HUES48 (cell line): ENCODE measurements around the gene MELK.

Source experiments
- H3K27ac ChIP-seq: one replicate; pipeline ENCODE4 v1.7.0; 2013; ENCODE audit warnings: low read depth, low read length, inconsistent platforms
- H3K27me3 ChIP-seq: 2 replicates; pipeline ENCODE4 v1.6.1; 2013; ENCODE audit warnings: mild to moderate bottlenecking, low read length; ENCODE audit not compliant: control insufficient read depth, insufficient read depth
- H3K36me3 ChIP-seq: 2 replicates; pipeline ENCODE4 v1.6.1; 2013; ENCODE audit warnings: low read length; ENCODE audit not compliant: control insufficient read depth, insufficient read depth
- H3K4me1 ChIP-seq: 2 replicates; pipeline ENCODE4 v1.6.1; 2013; ENCODE audit warnings: mild to moderate bottlenecking, low read length; ENCODE audit not compliant: control insufficient read depth, insufficient read depth
- H3K4me3 ChIP-seq: 2 replicates; pipeline ENCODE4 v1.5.1; 2013; ENCODE audit warnings: mild to moderate bottlenecking, low read depth, low read length
- H3K9ac ChIP-seq: 2 replicates; pipeline ENCODE4 v1.6.1; 2013; ENCODE audit warnings: mild to moderate bottlenecking, low read depth, low read length, moderate library complexity
- H3K9me3 ChIP-seq: 2 replicates; pipeline ENCODE4 v1.6.1; 2013; ENCODE audit warnings: low read length; ENCODE audit not compliant: control insufficient read depth, insufficient read depth

Gene MELK

DNA sequence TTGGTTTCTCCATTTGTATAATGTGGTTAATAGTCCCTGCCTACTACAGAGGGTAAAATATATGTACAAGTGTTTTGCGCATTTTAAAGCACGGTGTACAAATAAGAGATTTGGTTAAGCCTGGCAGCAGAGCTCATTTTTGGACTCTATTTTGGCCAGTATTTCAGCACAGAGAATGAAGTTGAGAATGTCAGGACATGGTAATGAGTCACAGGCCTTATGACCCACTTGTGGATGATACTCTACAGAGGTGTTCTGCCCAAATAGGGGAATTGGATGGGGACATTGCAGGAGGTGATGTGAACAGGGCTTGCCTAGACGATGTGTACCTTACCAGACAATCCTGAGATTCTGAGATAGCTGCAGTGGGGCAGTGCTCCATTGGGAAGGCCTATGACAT, 50.6 kb downstream of the MELK start:
- no peaks in the 10 kb centered on the region for H3K4me1 ChIP-seq
- H3K4me3 ChIP-seq, result no peak overlapping the region
- no peaks in the 10 kb centered on the region for H3K9me3 ChIP-seq
- H3K9ac ChIP-seq, result no peak overlapping the region
- no peaks in the 10 kb centered on the region for H3K27me3 ChIP-seq
- no peak overlapping the region for H3K27ac ChIP-seq
- peaks cover 16% of the 10 kb centered on the region; the same call in 1 of the 2 replicates for H3K36me3 ChIP-seq

DNA sequence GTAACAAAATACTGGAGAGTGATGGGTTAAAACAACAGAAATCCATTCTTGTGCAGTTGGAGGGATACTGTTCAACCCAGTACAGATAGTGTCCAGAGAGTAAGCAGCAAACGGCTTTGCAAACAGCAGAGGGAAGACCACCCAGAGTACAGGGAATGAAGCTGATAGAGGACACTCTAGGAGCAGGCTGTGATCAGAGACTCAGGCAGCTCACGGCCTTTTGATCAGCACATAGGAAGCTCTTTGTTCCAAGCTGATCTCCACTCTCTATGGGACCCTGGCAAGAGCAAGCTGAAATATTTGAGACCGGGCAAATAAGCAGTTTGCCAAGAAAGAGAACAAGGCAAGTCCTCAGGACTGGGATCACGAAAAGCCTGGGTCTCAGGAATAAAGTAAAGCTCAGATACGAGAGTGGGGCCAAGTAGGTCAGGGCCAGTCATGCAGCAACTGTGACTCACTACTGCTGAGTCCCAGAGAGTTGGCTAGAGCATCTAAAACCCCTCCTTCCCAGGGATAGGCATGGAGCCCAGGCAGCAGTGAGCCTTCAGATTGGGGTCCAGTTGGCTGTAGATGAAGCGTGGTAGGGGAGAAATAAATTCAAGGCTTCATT, 52.4 kb downstream of the MELK start:
- H3K36me3 ChIP-seq, result peaks cover 19% of the 10 kb centered on the region
- H3K9ac ChIP-seq, result no peak overlapping the region
- H3K9me3 ChIP-seq, result no peaks in the 10 kb centered on the region
- no peak overlapping the region for H3K27ac ChIP-seq
- H3K4me1 ChIP-seq, result no peaks in the 10 kb centered on the region
- H3K4me3 ChIP-seq, result no peak overlapping the region
- no peaks in the 10 kb centered on the region for H3K27me3 ChIP-seq

DNA sequence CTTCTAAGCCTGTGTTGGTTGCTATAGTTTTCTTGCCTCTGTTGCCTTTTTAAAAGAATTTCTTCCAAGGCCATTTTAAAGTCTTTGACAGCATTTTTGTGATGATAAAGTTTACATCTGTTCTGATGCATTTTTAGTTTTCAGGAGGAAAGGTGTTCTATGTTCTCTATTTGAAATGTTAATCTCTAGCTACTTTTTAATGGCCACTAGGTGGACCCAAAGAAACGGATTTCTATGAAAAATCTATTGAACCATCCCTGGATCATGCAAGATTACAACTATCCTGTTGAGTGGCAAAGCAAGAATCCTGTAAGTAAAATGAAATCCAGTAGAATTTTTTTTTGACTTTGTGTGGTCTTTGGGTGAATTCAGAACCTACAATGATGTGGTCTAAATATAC, 60.2 kb downstream of the MELK start:
- no peak overlapping the region for H3K27ac ChIP-seq
- peaks cover 60% of the 10 kb centered on the region for H3K36me3 ChIP-seq
- H3K9me3 ChIP-seq, result no peaks in the 10 kb centered on the region
- no peaks in the 10 kb centered on the region for H3K4me1 ChIP-seq
- no peak overlapping the region for H3K4me3 ChIP-seq
- H3K27me3 ChIP-seq, result no peaks in the 10 kb centered on the region
- no peak overlapping the region for H3K9ac ChIP-seq

DNA sequence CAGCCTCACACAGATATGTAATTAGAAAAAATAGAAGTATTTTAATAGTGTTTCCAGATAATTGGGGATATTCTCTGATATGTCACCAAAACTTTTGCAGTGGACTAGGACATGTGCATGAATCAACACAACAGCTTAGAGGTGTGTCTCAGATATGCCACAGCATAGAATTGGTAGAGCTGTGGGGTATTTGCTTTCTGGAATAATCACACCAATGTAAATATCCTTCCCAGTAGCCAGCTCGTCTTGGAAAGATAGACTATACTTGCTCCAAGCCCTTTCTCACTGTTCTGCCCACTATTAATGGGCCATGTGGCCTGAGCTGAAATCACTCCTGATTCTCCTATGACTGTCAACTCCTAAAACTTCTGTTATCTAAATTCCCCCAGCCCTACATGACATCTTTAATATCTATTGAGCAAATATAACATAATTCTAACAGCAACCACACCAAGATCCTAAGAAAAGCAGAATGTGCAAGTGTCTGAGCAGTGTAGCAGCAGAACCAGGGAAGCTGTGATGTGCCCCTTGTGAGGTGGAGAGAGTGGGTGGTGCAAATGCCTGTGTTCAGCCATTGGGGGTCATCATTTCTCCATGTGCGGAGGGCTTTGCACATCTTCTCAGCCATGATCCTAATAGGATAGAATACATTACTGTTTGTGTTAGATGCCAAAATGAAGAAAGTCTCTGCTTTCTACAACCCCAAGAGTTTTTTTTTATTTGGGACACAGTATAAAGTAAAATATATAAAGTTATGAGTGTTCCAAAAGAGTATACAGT, 65.0 kb downstream of the MELK start:
- peaks cover 65% of the 10 kb centered on the region for H3K36me3 ChIP-seq
- H3K4me1 ChIP-seq, result no peaks in the 10 kb centered on the region
- no peak overlapping the region for H3K4me3 ChIP-seq
- H3K9ac ChIP-seq, result no peak overlapping the region
- H3K27me3 ChIP-seq, result no peaks in the 10 kb centered on the region
- no peaks in the 10 kb centered on the region for H3K9me3 ChIP-seq
- H3K27ac ChIP-seq, result no peak overlapping the region

DNA sequence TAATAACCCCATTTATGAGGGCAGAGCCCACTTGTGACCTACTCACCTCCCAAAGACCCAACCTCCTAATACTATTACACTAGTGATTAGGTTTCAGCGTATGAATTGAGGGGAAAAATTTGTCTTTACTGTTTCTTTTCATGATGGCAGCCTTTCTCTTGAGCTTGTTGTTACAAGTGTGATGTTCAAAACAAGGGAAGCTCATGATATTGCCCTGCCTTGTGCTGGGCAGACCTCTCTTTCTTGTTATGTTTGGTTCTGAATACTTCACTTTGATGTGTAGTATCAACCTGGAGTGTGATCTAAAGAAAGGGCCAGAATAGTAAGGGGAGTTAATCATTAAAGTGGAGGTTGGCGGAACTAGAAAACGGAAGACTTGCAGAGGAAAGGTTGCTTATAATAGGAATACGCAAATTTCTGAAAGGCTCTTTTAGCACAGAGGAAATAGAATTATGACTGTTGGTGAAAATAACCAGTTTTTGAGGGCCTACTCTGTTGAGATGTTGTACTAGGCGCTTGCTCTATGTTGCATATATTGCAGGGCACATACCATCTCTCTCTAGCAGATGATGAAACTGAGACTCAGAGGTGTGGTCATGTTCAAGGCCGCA, 68.2 kb downstream of the MELK start:
- Histone ChIP-seq H3K9me3 (no peaks in the 10 kb centered on the region), H3K36me3 (peaks cover 65% of the 10 kb centered on the region), H3K27me3 (no peaks in the 10 kb centered on the region), H3K4me3 (no peak overlapping the region), H3K27ac (no peak overlapping the region), H3K4me1 (no peaks in the 10 kb centered on the region), H3K9ac (no peak overlapping the region)

DNA sequence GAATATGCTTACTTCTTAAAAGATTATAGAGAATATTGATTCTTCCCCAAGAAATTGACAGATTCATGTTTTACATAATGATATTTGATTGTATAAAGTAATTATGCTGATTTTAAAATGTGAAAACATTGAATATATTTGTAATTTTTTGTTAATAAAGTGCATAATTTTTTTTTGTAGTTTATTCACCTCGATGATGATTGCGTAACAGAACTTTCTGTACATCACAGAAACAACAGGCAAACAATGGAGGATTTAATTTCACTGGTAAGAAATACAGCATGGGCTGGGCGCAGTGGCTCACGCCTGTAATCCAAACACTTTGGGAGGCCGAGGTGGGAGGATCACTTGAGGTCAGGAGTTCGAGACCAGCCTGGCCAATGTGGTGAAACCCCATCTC, 70.1 kb downstream of the MELK start:
- Histone ChIP-seq H3K27me3 (no peaks in the 10 kb centered on the region), H3K9me3 (no peaks in the 10 kb centered on the region), H3K27ac (no peak overlapping the region), H3K4me3 (no peak overlapping the region), H3K9ac (no peak overlapping the region), H3K36me3 (peaks cover 74% of the 10 kb centered on the region), H3K4me1 (no peaks in the 10 kb centered on the region)

DNA sequence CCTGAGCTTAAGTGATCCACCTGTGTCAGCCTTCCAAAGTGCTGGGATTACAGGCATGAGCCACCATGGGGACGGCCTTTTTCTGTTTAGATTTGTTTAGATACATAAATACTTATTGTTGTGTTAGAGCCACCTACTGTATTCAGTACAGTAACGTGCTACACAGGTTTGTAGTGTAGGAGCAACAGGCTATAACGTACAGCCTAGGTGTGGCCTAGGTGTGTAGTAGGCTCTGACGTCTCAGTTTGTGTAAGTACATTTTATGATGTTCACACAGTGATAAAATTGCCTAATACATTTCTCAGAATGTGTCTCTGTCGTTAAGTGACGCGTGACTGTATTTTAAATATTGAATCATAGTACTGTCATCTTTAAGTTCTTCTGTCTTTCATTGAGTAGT, 84.1 kb downstream of the MELK start:
- H3K9ac ChIP-seq, result no peak overlapping the region
- H3K4me1 ChIP-seq, result no peaks in the 10 kb centered on the region
- no peaks in the 10 kb centered on the region for H3K27me3 ChIP-seq
- H3K9me3 ChIP-seq, result no peaks in the 10 kb centered on the region
- H3K36me3 ChIP-seq, result peaks cover 68% of the 10 kb centered on the region
- H3K27ac ChIP-seq, result no peak overlapping the region
- H3K4me3 ChIP-seq, result no peak overlapping the region

DNA sequence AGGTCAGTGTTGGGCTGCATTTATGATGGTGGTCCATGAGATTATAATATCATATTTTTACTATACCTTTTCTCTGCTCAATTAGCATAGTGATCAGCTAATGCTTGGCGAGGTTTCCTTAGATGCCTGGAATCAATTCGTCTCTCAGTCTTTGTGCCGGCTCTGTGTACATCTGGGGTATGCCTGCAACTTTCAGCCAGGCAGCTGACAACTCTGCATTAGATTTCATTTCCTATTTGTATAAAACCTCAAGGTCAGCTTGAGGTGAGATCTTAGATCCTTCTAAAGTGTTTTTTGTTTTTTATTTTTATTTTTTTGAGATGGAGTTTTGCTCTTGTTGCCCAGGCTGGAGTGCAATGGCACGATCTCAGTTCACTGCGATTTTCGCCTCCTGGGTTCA, 86.8 kb downstream of the MELK start:
- Histone ChIP-seq H3K4me3 (no peak overlapping the region), H3K4me1 (no peaks in the 10 kb centered on the region), H3K27me3 (no peaks in the 10 kb centered on the region), H3K9me3 (no peaks in the 10 kb centered on the region), H3K27ac (no peak overlapping the region), H3K36me3 (peaks cover 58% of the 10 kb centered on the region), H3K9ac (no peak overlapping the region)

DNA sequence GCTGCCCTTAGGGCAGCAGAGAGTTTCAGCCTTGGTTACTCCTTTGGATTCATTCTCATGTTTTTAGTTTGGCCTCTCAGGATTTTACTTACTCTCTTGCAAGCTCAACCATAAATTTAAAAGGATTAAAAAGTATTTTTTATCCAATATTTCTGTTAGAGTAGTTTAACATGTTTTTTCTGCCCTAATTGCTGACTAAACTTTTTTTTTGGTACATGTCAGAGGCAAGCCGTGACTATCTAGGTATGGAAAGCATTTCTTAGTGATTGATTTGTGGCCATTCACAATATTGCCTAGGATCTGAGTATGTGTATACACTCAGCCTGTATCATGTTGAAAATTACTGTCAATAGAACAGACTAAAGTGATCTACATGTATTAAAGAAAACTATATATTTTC, 92.1 kb downstream of the MELK start:
- H3K9me3 ChIP-seq, result no peaks in the 10 kb centered on the region
- no peaks in the 10 kb centered on the region for H3K4me1 ChIP-seq
- H3K27me3 ChIP-seq, result no peaks in the 10 kb centered on the region
- peaks cover 57% of the 10 kb centered on the region for H3K36me3 ChIP-seq
- H3K27ac ChIP-seq, result no peak overlapping the region
- no peak overlapping the region for H3K4me3 ChIP-seq
- no peak overlapping the region for H3K9ac ChIP-seq

DNA sequence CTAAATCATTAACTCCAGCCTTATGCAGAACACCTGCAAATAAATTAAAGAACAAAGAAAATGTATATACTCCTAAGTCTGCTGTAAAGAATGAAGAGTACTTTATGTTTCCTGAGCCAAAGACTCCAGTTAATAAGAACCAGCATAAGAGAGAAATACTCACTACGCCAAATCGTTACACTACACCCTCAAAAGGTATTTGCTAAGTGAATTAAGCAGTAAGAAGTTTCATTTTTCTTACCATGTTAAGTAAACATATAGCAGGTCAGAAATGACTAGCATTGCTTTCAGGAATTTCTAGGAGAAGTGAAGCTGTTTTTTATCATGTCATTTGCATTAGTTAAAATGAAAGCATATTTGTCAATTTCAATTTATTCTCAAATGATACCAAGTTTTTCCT, 92.7 kb downstream of the MELK start:
- no peak overlapping the region for H3K27ac ChIP-seq
- H3K4me3 ChIP-seq, result no peak overlapping the region
- H3K27me3 ChIP-seq, result no peaks in the 10 kb centered on the region

DNA sequence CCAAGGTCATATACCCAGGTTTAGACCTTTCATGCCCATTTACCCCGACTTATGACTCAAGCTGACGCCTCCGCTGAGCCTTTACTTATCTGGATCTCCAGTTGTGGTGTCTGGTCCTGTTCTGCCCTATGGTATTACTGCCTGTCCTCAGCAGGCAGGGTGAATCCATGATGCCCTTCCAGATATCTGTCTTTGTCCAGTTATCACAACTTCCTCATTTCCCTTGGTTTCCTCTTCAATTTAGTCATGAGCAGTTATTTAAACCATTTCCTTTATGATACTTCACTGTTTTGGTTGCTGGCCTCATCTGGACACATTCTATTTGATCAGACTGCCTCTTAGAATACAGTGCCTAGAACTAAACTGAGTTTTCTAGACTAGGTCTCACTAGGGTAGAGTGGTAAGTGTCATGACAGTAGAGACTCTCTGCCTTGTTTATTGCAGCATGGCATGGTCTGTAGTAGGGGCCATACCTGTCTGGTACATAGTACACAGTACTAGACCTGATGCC, 93.3 kb downstream of the MELK start:
- peaks cover 68% of the 10 kb centered on the region for H3K36me3 ChIP-seq
- H3K9ac ChIP-seq, result no peak overlapping the region
- H3K4me3 ChIP-seq, result no peak overlapping the region
- H3K9me3 ChIP-seq, result no peaks in the 10 kb centered on the region
- H3K4me1 ChIP-seq, result no peaks in the 10 kb centered on the region
- H3K27ac ChIP-seq, result no peak overlapping the region
- no peaks in the 10 kb centered on the region for H3K27me3 ChIP-seq

More for the DNA sequence above, 92.7 kb downstream of the MELK start:
- no peaks in the 10 kb centered on the region for H3K9me3 ChIP-seq
- no peaks in the 10 kb centered on the region for H3K4me1 ChIP-seq
- H3K36me3 ChIP-seq, result peaks cover 62% of the 10 kb centered on the region
- H3K9ac ChIP-seq, result no peak overlapping the region
